ENCODE data around the gene GOLGA6L10.
"Not testable (repeated sequence)": the region's sequence is repeated elsewhere in the genome, so short reads cannot be mapped to it uniquely, and the experiment has no call there.

The GOLGA6L10 gene

DNA sequence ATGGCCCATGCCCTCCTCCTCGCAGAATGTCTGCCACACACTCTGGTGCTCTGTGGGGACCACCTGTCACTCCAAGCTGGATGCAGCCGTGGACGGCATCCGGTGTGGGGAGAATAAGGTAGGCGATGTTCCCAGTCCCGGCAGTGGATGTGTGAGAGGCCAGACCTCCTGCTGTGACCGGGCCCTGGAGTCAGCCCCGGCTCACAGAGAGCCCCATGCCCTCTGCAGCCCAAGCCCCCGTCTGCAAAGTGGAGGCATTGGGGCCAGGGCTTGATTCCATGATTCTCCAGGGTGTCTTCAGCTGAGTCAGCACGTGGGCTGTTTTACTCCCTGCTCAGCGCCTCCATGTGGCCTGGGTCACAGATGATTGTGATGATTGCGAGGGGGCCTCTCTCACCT is 32.2 kb downstream of the GOLGA6L10 start:
- POLR2A ChIA-PET: no interaction called here
- DNase-seq (ENCODE audit: extremely low spot score): no peak
- TF ChIP-seq, protein P1, sequence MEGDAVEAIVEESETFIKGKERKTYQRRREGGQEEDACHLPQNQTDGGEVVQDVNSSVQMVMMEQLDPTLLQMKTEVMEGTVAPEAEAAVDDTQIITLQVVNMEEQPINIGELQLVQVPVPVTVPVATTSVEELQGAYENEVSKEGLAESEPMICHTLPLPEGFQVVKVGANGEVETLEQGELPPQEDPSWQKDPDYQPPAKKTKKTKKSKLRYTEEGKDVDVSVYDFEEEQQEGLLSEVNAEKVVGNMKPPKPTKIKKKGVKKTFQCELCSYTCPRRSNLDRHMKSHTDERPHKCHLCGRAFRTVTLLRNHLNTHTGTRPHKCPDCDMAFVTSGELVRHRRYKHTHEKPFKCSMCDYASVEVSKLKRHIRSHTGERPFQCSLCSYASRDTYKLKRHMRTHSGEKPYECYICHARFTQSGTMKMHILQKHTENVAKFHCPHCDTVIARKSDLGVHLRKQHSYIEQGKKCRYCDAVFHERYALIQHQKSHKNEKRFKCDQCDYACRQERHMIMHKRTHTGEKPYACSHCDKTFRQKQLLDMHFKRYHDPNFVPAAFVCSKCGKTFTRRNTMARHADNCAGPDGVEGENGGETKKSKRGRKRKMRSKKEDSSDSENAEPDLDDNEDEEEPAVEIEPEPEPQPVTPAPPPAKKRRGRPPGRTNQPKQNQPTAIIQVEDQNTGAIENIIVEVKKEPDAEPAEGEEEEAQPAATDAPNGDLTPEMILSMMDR (IDR thresholded peaks at IDR 0.05; ENCODE audit: control extremely low read depth, extremely low read depth, low read depth, missing control alignments): no peak
- CTCF ChIA-PET: no interaction called here

DNA sequence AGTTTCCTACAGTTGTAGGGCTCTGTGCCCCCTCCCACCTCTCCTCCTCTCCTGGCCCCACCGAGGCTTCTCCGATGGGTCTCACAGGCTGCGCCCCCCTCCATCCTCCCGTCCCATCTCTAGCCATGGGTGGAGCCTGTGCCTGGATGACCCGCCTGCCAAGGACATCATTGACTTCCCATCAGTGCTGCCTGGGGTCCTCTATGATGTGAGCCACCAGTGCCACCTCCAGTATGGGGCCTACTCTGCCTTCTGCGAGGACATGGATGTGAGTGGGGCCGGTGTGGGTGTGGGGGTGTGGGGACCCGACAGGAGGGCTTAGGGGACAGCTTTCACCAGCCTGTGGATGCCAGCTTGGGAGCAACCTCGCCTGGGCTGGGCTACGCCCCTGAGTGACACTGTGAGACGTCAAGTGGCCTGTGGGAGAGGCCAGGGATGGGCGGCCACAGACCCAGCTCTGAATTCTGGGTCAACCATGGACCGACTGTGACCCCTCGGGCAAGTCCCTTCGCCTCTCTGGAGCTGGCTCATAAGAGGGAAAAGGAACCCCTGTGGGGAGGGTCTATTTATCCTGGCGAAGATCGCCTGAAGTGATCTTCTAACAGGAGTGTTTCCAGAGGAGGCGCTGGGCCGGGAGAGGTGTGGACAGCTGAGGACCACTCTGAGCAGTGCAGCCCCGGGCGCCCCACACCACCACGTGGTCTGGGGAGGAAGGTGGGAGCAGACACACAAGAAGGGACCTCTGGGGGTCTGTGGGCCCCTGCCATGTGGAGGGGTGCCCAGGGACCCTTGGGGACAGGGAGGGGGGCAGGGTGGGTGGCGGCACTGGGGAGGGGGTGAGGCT is 32.8 kb downstream of the GOLGA6L10 start:
- CTCF ChIA-PET; POLR2A ChIA-PET; DNase-seq (ENCODE audit: extremely low spot score): not testable (repeated sequence)

DNA sequence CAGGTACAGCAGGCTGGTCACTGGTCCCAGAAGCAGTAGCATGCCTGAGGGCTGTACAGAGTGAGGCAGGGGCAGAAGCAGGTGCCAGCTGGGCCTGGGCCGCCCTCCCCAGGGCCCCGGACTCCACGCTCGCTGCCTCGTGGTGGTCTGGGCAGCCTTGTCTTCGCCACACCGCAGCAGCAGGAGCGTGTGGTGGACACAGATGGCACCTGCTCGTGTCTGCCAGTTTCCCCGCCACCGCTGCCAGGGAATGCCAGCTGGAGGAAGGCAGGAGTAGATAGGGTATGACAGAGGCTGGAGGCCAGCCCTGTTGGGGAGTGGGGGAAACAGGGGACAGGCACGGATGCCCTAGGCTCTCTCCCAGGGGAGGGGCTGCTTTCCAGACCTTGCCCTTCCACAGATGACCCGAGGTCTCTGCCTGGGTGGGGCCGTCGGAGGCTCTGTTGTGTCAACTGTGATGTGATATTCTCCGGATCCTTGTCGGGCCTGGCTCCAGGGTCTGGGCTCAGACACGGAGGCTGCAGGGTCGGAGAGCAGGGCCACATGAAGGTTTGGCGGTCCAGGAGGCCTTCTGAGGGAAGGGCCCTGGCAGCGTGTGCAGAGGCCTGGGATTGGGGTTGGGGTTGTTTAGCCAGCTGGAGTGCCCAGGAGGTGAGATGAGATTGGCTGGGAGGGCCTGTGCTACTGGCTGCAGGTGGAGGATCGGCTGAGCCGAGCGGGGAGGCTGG is 33.6 kb downstream of the GOLGA6L10 start:
- POLR2A ChIA-PET: no interaction called here
- TF ChIP-seq, protein P1 (IDR thresholded peaks at IDR 0.05; ENCODE audit: control extremely low read depth, extremely low read depth, low read depth, missing control alignments): no peak
- CTCF ChIA-PET: no interaction called here
- no peak for DNase-seq (ENCODE audit: extremely low spot score)

DNA sequence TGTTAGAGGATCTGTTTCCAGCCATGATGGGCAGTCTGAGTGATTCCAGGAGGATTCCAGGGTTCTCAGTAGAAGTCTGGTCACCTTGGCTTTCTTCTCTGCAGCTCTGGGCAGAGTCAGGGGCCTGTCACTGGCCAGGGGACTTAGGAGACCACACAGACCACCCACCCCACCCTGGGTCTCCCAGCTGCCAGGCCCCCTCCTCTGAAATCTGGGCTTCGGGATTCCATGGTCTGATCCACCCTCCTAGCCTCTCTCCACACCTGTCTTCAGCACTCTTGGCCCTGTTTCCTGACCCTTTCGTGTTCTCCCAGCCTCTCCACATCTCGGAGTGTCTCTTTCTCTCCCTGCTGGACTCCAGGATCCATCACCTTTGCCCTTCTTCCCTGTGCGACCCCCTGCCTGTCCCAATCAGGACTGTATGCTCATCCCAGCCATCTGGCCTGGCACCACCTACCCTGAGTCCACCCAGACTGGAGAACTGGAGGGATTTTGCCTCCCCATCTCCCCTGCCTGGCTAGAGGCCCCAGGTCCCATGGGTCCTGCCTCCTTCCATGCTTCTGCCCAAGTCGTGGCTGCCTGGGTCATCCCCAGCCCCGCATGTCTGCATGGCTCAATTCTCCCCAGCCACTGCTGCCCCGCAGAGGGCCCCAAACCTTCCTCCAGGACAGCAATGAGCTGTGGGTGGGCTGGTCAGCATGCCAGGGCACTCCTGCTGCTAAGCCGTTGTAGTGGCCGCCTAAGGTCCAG is 34.3 kb downstream of the GOLGA6L10 start:
- TF ChIP-seq, protein P1 (IDR thresholded peaks at IDR 0.05; ENCODE audit: control extremely low read depth, extremely low read depth, low read depth, missing control alignments): no peak
- no peak for DNase-seq (ENCODE audit: extremely low spot score)
- POLR2A ChIA-PET: no interaction called here
- CTCF ChIA-PET: no interaction called here

DNA sequence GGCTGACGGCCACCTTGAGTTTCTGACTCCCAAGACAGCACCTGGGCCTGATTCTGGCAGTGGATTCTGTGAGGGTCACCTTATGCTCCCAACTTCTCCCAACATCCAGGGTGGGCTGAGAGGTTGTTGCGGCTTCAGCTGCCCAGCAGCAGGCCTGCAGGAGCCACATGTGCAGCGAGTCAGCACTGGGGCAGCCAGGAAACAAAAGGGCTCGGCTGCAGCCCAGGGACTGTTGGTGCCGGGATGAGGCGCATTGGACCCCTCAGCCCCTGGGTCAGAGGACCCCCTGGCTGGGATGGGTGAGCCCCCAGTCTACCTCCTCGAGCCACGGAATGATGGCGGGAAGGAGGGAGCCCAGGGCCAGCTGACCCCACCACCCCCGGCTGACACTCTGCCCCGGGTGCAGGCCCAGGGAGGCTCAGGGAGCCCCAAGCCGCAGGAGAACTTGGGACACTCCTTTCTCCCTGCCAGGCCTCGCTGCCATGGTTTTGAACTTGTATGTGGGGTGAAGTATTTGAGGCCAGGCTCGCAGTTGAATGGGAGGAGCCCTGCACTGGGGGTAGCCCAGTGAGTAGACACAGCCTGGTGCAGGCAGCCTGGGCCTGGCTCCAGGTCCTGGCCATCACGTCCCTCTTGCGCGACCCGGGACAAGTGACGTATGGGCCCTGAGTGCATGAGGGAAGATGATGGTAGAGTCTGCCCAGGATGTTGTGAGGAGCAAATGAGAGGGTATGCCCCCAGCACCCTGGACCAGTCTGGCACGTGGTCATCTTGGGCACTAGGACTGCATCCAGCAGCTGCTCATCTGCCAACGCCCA is 35.1 kb downstream of the GOLGA6L10 start:
- POLR2A ChIA-PET; CTCF ChIA-PET; DNase-seq (ENCODE audit: extremely low spot score): not testable (repeated sequence)

DNA sequence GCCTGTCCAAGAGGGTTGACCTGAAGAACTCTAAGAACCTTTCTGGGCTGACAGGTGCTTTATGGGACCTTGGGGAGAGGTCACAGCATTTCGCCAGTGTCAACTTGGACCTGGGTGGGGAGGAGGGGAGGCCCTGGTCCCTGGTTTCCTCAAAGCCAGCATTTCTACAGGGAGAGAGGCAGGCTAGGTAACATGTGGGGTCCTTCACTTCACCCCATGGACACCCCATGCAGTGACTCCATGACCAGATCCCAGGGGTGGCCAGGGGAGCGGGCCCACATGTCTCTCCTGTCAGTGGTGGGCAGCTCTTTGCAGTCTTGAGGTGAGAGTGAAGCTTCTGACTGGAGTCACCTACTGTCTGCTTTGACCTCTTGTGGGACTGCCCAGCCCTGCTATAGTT is 35.8 kb downstream of the GOLGA6L10 start:
- ChIA-PET POLR2A (no interaction called here), CTCF (no interaction called here)
- no peak for DNase-seq (ENCODE audit: extremely low spot score)
- TF ChIP-seq, protein P1 (IDR thresholded peaks at IDR 0.05; ENCODE audit: control extremely low read depth, extremely low read depth, low read depth, missing control alignments): no peak

All from GM10248 (cell line).